GM11168 (cell line): Measurements from ENCODE around the gene MRPS22.

Source experiments
- in situ Hi-C: fragments of 300-500 bp; cut with MboI; formaldehyde crosslinking; loops from one replicate; pipeline ENCODE4 v1.12.0; 2022; ENCODE audit warnings: low sequenced_read_pairs; ENCODE audit not compliant: unreplicated experiment

The MRPS22 gene

GRCh38 chr3:139343895-139344856 lies at the start of gene MRPS22:
Gene MRPS22 (plus strand): TSS chr3:139344020. CDS start chr3:139344027, 7 bp downstream.
- in situ Hi-C loops: loop anchor here (25.0 kb wide), 1 partner anchor 657 kb away; no protein-coding TSS in a partner anchor

GRCh38 chr3:139295040-139295439 lies 48.8 kb upstream of the MRPS22 start:
- in situ Hi-C loops: no loop called here

DNA sequence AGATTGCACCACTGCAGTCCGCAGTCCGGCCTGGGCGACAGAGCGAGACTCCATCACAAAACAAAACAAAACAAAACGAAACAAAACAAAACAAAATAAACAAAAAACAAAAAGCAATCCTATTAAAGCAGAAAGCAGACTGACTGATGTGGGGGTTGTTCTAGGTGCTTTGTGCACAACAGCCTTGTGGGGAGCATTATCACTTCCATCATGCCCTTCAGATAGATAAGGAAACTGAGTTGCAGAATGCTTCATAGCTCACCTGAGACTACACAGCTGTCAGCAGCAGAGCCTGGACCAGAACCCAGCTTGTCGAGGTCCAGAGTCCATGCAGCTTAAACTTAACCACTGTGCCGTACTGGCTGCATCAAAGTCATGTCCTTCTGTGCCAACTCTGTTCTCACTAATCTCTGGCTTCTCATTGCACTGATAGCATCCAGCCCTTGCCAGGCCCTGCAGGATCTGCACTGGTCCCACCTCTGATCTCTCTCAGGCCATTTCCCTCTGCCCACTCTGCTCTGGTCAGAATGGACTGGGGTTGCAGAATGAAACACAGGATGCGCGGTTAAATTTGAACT lies 47.6 kb upstream of the MRPS22 start:
- in situ Hi-C loops: no loop called here

DNA sequence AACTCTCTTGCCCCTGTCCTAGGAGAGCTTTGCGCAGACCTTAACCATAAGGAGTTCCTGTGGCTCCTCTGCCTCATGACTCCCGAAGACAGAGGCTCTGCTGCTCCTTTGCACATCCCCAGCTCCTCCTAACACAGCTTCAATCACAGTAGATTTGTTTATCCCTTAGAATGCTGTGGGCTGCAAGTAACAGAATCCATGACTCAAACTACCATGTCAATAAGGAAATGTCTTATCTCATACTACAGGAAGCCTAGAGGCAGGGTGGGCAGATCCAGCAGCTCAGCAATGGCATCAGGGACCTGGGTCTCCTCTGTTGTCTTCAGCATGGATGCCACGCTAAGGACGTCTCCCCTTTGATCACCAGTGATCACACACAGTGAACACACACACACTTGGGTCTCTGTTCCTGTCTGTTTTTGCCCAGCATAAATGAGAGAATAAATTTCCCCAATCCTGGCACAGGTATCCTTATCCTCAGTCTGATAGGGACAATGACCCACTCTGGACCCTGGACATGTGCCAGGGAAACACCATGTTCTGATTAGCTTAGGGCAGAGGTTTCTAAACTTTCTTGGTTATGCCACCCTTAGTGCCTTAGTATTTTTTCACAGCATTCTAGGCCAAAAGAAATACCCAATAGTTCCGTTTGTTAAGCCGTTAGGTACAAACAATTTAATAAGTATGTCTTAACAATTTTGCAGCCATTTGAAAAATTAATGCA lies 46.1 kb upstream of the MRPS22 start:
- in situ Hi-C loops: no loop called here

DNA sequence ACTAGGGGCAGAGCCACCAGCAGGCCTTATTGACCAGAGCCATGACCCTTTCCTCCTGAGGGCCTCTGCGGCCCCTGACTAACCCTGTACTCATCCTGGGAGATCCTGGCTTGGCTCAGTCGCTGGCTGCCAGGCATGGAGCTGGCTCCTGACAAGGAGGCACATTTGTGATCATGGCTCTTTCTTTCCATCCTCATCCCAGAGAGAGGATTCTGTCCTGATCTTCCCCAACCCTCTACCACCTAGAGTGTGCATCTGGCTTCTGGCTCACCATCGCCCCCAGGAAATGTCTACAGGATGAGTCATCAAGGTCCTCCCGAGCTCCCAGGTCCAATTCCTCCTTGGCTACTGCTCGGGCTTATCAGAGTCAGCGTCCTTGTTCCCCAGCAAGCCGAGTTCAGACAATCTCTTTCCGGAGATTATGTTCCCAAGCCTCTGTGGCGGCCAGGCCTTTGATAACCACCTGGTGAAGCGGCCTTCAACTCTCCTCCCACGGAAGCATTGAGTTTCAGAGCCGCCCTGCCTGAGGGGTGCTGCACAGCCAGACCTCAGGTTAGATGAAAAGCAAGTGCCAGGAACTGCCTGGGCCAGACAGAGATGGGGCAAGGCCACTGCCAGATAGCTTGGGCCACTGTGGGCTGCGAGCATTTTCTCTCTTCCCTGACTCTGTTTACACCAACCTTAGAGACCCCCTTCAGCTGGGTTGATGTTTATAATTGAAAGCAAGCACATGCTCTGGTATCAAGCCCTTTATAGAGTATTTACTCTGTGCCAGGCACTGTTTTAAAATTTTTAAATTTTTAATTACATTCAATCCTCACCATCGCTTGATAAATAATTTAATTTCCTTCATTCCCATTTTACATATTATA lies 44.3 kb upstream of the MRPS22 start:
- in situ Hi-C loops: loop anchor here (25.0 kb wide), 1 partner anchor 187 kb away; no protein-coding TSS in a partner anchor

DNA sequence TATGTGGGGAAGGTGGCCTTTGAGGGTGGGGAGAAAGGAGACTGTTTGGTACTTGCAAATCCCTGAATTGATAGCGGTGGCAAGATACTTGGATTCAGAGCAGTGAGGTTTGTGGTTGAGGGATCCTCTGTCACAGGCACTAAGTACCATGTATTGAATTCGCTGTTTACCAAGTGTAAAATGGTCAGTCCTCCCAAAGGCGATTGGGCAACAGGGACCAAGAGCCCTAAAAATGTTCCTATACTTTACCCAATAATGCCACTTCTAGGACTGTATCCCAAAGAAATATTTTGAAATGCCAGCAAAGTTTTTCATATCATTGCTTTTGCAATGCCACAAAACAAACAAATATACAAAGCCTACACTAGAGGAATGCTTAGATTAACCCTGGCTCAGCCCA lies 43.4 kb upstream of the MRPS22 start:
- in situ Hi-C loops: loop anchor here (25.0 kb wide), 1 partner anchor 188 kb away; no protein-coding TSS in a partner anchor

DNA sequence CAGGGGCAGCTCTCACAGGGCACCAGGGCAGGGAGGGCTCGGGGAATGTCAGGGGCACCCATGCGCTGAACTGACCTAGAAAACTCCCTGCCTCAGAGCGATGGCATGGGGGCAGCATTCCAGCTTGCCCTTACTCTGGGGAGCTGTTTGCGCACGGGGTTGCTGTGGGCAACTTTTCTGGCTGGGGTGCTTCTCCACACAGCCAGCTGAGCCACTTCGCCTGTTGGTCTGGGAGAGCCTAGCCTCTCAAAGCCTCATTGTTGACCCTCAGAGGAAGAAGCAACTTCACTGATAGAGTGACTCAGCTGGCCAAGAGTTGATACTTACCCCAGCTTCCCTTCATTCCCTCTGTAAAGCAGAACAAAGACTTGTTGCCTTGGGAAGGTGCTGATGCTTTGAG lies 42.6 kb upstream of the MRPS22 start:
- in situ Hi-C loops: loop anchor here (25.0 kb wide), 1 partner anchor 189 kb away; no protein-coding TSS in a partner anchor

- in situ Hi-C loops: loop anchor here (25.0 kb wide), 1 partner anchor 189 kb away; no protein-coding TSS in a partner anchor
Observed at GRCh38 chr3:139301654-139302053, 42.2 kb upstream of the MRPS22 start.

GRCh38 chr3:139302084-139302800 lies 41.6 kb upstream of the MRPS22 start:
- in situ Hi-C loops: loop anchor here (25.0 kb wide), 1 partner anchor 190 kb away; no protein-coding TSS in a partner anchor

GRCh38 chr3:139302801-139303113 lies 41.1 kb upstream of the MRPS22 start:
- in situ Hi-C loops: loop anchor here (25.0 kb wide), 1 partner anchor 190 kb away; no protein-coding TSS in a partner anchor

DNA sequence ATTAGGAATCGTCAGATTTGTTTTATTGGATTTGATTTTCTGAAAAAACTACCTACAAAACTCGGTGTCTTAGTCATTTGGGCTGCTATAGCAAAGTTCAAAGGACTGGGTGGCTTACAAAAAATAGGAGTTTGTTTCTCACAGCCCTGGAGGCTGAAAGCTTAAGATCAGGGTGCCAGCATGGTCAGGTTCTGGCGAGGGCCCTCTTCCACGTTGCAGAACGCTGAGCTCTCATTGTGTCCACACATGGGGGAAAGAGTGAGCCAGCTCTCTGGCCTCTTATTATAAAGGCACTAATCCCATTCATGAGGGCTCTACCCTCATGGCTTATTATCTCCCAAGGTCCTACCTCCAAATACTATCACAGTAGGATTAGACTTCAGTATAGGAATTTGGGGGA lies 40.6 kb upstream of the MRPS22 start:
- in situ Hi-C loops: loop anchor here (25.0 kb wide), 1 partner anchor 191 kb away; no protein-coding TSS in a partner anchor

DNA sequence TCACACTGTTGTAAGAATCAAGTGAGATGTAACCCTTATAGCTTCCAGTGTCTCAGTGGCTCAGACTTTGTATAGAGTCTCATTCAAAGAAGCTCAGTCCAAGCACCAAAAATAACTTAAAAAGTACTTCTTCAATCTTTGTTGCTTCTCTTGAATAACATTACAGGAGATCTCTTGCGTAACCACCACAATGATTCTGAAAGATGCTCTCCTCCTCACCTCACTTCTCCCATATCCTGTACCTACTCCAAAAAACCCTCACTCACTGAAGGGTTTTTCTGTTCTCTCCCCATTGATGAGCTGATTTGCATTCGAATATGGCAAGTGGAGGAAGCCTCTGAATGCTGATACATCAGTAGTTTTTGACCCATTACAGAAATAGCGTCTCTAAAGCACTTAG lies 39.4 kb upstream of the MRPS22 start:
- in situ Hi-C loops: loop anchor here (25.0 kb wide), 1 partner anchor 192 kb away; no protein-coding TSS in a partner anchor

GRCh38 chr3:139306078-139306477 lies 37.7 kb upstream of the MRPS22 start:
- in situ Hi-C loops: loop anchor here (25.0 kb wide), 1 partner anchor 194 kb away; no protein-coding TSS in a partner anchor

DNA sequence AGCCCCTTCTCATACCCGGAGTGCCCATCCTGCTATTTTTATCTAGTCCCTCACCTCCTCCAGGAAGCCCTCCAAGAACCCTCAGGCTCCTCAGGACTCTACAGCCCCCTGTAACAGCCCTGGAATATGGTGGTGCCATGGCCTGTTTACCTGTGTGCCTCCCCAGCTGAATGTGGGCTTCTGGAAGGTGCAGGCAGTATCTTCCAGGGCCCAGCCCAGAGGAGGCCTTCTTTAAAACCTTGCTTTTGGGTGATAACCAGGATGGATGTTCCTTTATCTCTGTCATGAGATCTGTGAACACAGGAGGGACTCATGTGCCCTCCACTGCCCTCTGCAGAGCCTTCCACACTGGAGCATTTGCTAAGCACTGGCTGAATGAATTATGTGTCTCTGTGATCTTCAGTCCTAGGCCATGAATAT lies 36.7 kb upstream of the MRPS22 start:
- in situ Hi-C loops: loop anchor here (25.0 kb wide), 1 partner anchor 195 kb away; no protein-coding TSS in a partner anchor

GRCh38 chr3:139307601-139308555 lies 35.9 kb upstream of the MRPS22 start:
- in situ Hi-C loops: loop anchor here (25.0 kb wide), 1 partner anchor 196 kb away; no protein-coding TSS in a partner anchor

GRCh38 chr3:139308560-139308959 lies 35.3 kb upstream of the MRPS22 start:
- in situ Hi-C loops: loop anchor here (25.0 kb wide), 1 partner anchor 196 kb away; no protein-coding TSS in a partner anchor

- in situ Hi-C loops: loop anchor here (25.0 kb wide), 1 partner anchor 197 kb away; no protein-coding TSS in a partner anchor
Observed at GRCh38 chr3:139309061-139309591, 34.7 kb upstream of the MRPS22 start.
